CD14-positive monocyte (primary cell): ENCODE results near the gene ZIC5. TPM values are rescaled to one million over a fixed set of nuclear protein-coding genes. Genes with fewer than 3 reads are reported as not detected.
A peak's percentile ranks its signal among the peaks of the same experiment; 100 is the strongest.

ENCODE experiments used
- DNase-seq, 3 donors: peaks; one replicate each; pipeline ENCODE4 v3.0.0-alpha.2; 2011 to 2022
- H2AFZ ChIP-seq: 2 replicates; pipeline ENCODE4 v1.6.0; 2012; ENCODE audit warnings: mild to moderate bottlenecking, low read depth, low read length, inconsistent platforms; ENCODE audit not compliant: insufficient read depth, poor library complexity, severe bottlenecking
- H3K27ac ChIP-seq, 2 donors: 1 replicate in 1 of 2; 2 replicates in 1 of 2; pipeline ENCODE4 v1.5.1; 2012 to 2013; ENCODE audit warnings: low read length in 2 of 2, control low read depth in 1 of 2, inconsistent platforms in 1 of 2, low read depth in 1 of 2, mild to moderate bottlenecking in 1 of 2
- H3K27me3 ChIP-seq, 2 donors: one replicate each; pipeline versions ENCODE4 v1.6.0 to v1.6.1; 2011 to 2013; ENCODE audit warnings: low read length in 2 of 2; ENCODE audit not compliant: control insufficient read depth in 2 of 2, insufficient read depth in 2 of 2
- H3K36me3 ChIP-seq, 2 donors: replicated peaks in 1 of 2; 1 replicate in 1 of 2; 2 replicates in 1 of 2; pipeline versions ENCODE4 v1.5.1 to v1.6.1; 2012 to 2013; ENCODE audit warnings: low read length in 2 of 2, control low read depth in 1 of 2, inconsistent platforms in 1 of 2, mild to moderate bottlenecking in 1 of 2; ENCODE audit not compliant: insufficient read depth in 2 of 2, control insufficient read depth in 1 of 2
- H3K4me1 ChIP-seq, 2 donors: 1 replicate in 1 of 2; 2 replicates in 1 of 2; pipeline versions ENCODE4 v1.5.1 to v1.6.1; 2012 to 2013; ENCODE audit warnings: low read length in 2 of 2, control low read depth in 1 of 2, inconsistent platforms in 1 of 2, mild to moderate bottlenecking in 1 of 2, moderate library complexity in 1 of 2; ENCODE audit not compliant: insufficient read depth in 2 of 2, control insufficient read depth in 1 of 2
- H3K4me2 ChIP-seq: replicated peaks from 2 replicates; pipeline ENCODE3; 2012; ENCODE audit warnings: low read length, moderate library complexity, mild to moderate bottlenecking; ENCODE audit not compliant: poor library complexity, severe bottlenecking; ENCODE audit errors: extremely low read depth
- H3K4me3 ChIP-seq, 3 experiments: fragments of 200-600 bp in 1 of 3; sonication (generic) in 1 of 3; replicated peaks in 1 of 3; 1 replicate in 2 of 3; 2 replicates in 1 of 3; pipeline ENCODE4 v1.5.1; 2011 to 2013; ENCODE audit warnings: low read length in 3 of 3, mild to moderate bottlenecking in 3 of 3, control low read depth in 2 of 3, low read depth in 2 of 3, inconsistent platforms in 1 of 3, moderate library complexity in 1 of 3
- H3K79me2 ChIP-seq: 2 replicates; pipeline ENCODE4 v1.6.0; 2012; ENCODE audit warnings: mild to moderate bottlenecking, control low read depth, inconsistent platforms, low read length, moderate library complexity; ENCODE audit not compliant: insufficient read depth
- H3K9ac ChIP-seq: 2 replicates; pipeline ENCODE4 v1.6.0; 2017; ENCODE audit warnings: low read length, mild to moderate bottlenecking; ENCODE audit not compliant: insufficient read depth, poor library complexity, severe bottlenecking
- H3K9me3 ChIP-seq, 2 donors: replicated peaks in 1 of 2; 1 replicate in 1 of 2; 2 replicates in 1 of 2; pipeline versions ENCODE4 v1.5.1 to v1.6.1; 2012 to 2013; ENCODE audit warnings: low read length in 2 of 2, control low read depth in 1 of 2; ENCODE audit not compliant: control insufficient read depth in 1 of 2, insufficient read depth in 1 of 2
- H4K20me1 ChIP-seq: 2 replicates; pipeline ENCODE4 v1.6.0; 2012; ENCODE audit warnings: mild to moderate bottlenecking, low read length, control low read depth, moderate library complexity; ENCODE audit not compliant: insufficient read depth
- H3K27ac Mint-ChIP-seq, 7 donors: one replicate each; pipeline ENCODE4 v1.8.0; 2020; ENCODE audit warnings: mild to moderate bottlenecking in 7 of 7, mixed read lengths in 7 of 7, moderate library complexity in 6 of 7, inconsistent platforms in 2 of 7
- H3K27me3 Mint-ChIP-seq, 3 donors: one replicate each; pipeline ENCODE4 v1.8.0; 2021 to 2022; ENCODE audit warnings: low read depth in 3 of 3, mild to moderate bottlenecking in 3 of 3, mixed read lengths in 3 of 3, moderate library complexity in 3 of 3, inconsistent platforms in 1 of 3
- H3K36me3 Mint-ChIP-seq, 2 donors: one replicate each; pipeline ENCODE4 v1.8.0; 2020; ENCODE audit warnings: mixed read lengths in 2 of 2, inconsistent platforms in 1 of 2, mild to moderate bottlenecking in 1 of 2
- H3K4me1 Mint-ChIP-seq: one replicate; pipeline ENCODE4 v1.8.0; 2020; ENCODE audit warnings: mild to moderate bottlenecking, mixed read lengths
- H3K4me3 Mint-ChIP-seq, 2 donors: one replicate each; pipeline ENCODE4 v1.8.0; 2020; ENCODE audit warnings: mild to moderate bottlenecking in 2 of 2, mixed read lengths in 2 of 2, moderate library complexity in 1 of 2
- H3K9me3 Mint-ChIP-seq, 7 donors: one replicate each; pipeline ENCODE4 v1.8.0; 2020 to 2022; ENCODE audit warnings: mixed read lengths in 7 of 7, mild to moderate bottlenecking in 6 of 7, moderate library complexity in 6 of 7, inconsistent platforms in 2 of 7
- WGBS: methylation state at CpG from one replicate; pipeline ENCODE4 v1.1.5; 2013; ENCODE audit warnings: missing lambda C conversion rate; ENCODE audit not compliant: insufficient coverage; 5-methylcytosine and 5-hydroxymethylcytosine counted together
- intact Hi-C, 2 donors: fragments of 100-400 bp; cut with micrococcal nuclease; formaldehyde crosslinking; loops; one replicate each; pipeline versions ENCODE4 v1.15.0 to v1.15.1; 2023
- polyA plus RNA-seq, 3 donors: library from polyadenylated mRNA; depleted of rRNA in 1 of 3; unstranded in 2 of 3; stranded (reverse) in 1 of 3; fragments of 300-500 nt in 2 of 3; fragments of >200 nt in 1 of 3; fragmentation: Illumina TruSeq in 2 of 3; gene quantifications; 1 replicate in 2 of 3; 2 replicates in 1 of 3; pipeline ENCODE4 v1.2.3, GENCODE V29; 2012 to 2021
- TF ChIP-seq, protein P1 (sequence below): fragments of 200-600 bp; IDR thresholded peaks from one replicate; pipeline ENCODE4 v1.8.0; 2022; ENCODE audit warnings: antibody characterized with exemption, mild to moderate bottlenecking

Gene ZIC5
- polyA plus RNA-seq, 3 donors: not detected

DNA sequence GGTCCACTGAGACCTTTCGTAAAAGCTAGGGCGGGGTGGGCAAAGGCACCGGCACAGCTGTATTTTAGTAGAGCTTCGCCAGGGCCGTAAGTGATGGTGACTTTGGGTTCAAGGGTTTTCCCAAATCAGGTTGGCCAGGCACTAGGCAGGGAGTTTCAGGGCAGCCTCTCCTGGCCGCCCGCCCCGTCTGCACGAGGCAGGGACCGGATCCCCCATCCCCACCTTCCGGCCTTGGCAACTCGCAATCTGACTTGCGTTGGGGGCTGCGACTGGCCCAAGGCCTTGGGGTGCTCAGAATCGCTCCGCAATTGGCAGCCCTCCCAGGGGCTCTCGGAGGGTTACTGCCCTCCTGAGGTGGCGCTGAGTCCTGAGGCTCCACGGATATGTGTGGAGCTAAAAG, 4.1 kb upstream of the ZIC5 start:
- peaks cover 88 to 90% of the 10 kb centered on the region in 2 donors for H3K27me3 ChIP-seq
- H4K20me1 ChIP-seq: no peaks in the 10 kb centered on the region
- Mint-ChIP-seq H3K36me3 (peaks cover 0 to 18% of the 10 kb centered on the region in 2 donors), H3K4me1 (peaks cover 29% of the 10 kb centered on the region), H3K27ac (no peak overlapping the region), H3K27me3 (peaks cover 88 to 97% (median 89%) of the 10 kb centered on the region in 3 donors), H3K9me3 (peaks cover 0 to 51% (median 25%) of the 10 kb centered on the region in 7 donors), H3K4me3 (peak overlapping the region in 1 of 2 donors; percentile 83)
- H3K36me3 ChIP-seq: no peaks in the 10 kb centered on the region
- DNase-seq: no peak
- H3K9ac ChIP-seq: no peak overlapping the region
- no peak overlapping the region for H3K27ac ChIP-seq
- no peak overlapping the region for H3K4me2 ChIP-seq
- no peaks in the 10 kb centered on the region for H3K79me2 ChIP-seq
- WGBS: 29% methylated on average over 12 of the region's 19 CpGs
- H3K4me1 ChIP-seq: peaks cover 21 to 30% of the 10 kb centered on the region in 2 donors
- no peak overlapping the region for H3K4me3 ChIP-seq
- intact Hi-C loops: no loop called here
- no peak overlapping the region for H2AFZ ChIP-seq
- TF ChIP-seq, protein P1, sequence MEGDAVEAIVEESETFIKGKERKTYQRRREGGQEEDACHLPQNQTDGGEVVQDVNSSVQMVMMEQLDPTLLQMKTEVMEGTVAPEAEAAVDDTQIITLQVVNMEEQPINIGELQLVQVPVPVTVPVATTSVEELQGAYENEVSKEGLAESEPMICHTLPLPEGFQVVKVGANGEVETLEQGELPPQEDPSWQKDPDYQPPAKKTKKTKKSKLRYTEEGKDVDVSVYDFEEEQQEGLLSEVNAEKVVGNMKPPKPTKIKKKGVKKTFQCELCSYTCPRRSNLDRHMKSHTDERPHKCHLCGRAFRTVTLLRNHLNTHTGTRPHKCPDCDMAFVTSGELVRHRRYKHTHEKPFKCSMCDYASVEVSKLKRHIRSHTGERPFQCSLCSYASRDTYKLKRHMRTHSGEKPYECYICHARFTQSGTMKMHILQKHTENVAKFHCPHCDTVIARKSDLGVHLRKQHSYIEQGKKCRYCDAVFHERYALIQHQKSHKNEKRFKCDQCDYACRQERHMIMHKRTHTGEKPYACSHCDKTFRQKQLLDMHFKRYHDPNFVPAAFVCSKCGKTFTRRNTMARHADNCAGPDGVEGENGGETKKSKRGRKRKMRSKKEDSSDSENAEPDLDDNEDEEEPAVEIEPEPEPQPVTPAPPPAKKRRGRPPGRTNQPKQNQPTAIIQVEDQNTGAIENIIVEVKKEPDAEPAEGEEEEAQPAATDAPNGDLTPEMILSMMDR: no peak
- peaks cover 8 to 78% of the 10 kb centered on the region in 2 donors for H3K9me3 ChIP-seq

DNA sequence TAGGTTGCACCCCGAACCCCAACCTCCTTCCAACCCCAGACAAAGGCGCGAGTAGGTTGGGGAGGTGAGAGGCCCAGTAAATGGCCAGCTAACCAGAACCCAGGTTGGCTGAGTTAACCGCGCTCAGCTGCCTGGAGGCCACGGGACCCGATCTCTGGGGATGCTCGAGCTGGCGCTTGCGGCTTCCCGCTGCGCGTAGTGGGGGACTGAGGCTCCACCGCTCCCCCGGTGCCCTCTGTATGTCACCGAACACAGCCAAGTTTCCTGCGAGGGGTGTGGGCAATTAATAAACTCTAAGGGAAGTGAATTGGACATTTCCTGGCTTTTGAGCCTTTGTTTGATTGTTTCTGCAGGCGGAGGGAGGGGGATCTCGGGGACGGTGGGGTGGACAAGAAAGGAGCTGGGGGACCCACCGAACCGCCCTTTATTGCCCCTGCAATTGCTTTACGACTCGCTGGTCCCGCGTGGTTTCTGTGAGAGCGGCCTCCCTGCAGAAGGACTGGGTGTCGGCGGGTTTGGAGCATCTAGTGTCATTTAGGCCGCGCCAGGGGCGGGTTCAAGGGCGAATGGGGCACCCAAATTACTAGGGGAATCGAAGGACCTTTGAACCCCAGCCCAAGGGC, 3.5 kb upstream of the ZIC5 start:
- Histone ChIP-seq H3K27ac (no peak overlapping the region), H3K79me2 (no peaks in the 10 kb centered on the region), H3K9me3 (peaks cover 8 to 78% of the 10 kb centered on the region in 2 donors), H2AFZ (no peak overlapping the region), H3K36me3 (no peaks in the 10 kb centered on the region), H3K27me3 (peaks cover 86 to 90% of the 10 kb centered on the region in 2 donors), H3K4me3 (no peak overlapping the region), H3K4me1 (peaks cover 20 to 25% of the 10 kb centered on the region in 2 donors), H3K4me2 (no peak overlapping the region), H3K9ac (no peak overlapping the region), H4K20me1 (no peaks in the 10 kb centered on the region)
- no peak for DNase-seq
- TF ChIP-seq, protein P1: no peak
- H3K27me3 Mint-ChIP-seq: peaks cover 89 to 95% (median 89%) of the 10 kb centered on the region in 3 donors
- peaks cover 1 to 18% of the 10 kb centered on the region in 2 donors for H3K36me3 Mint-ChIP-seq
- no peak overlapping the region for H3K27ac Mint-ChIP-seq
- H3K9me3 Mint-ChIP-seq: peaks cover 0 to 52% (median 26%) of the 10 kb centered on the region in 7 donors
- H3K4me1 Mint-ChIP-seq: peaks cover 30% of the 10 kb centered on the region
- 9% methylated on average over 30 of the region's 34 CpGs for WGBS
- intact Hi-C loops: no loop called here
- H3K4me3 Mint-ChIP-seq: peak overlapping the region in 1 of 2 donors; percentile 83
